ENCODE data around the gene TMEM138.

TMEM138 gene

DNA sequence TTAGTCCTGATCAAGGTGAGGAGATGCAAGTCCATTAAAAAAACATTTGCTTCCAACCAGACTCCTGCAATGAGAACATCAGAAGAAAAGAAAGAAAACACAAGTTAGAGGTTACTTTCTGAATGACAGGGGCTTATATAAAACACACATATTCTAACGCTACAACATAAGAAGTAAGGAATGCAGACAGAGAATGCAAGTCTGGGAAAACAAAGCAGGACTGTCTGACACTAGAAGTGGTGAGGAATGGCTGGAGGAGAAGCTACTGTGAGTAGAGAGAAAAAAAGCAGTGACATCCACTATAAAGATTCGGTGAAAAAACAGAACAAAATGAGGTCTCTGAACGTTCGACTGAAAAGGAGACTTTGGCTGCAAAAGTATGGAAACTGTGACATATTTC is 42.5 kb downstream of the TMEM138 start:
- DNase-seq (ENCODE audit: low read depth in 4 of 4, low spot score in 1 of 4) = no peak

DNA sequence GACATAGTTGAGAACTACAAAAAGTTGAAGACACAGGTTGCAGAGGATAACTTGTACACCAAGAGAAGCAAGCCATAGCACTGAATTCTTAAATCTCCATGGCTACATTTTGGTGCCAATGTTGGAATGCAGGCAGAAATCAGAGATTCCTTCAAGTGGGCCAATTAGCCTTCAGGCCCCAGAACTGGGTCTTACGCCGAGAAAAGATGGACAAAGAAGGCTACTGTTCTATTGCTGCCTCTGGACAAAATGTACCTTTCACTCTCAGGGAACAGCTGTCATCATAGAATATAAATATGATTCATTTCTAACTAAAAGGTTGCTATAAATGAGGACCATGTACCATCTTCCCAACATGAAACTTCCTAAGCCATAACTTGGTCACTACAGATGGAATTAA is 43.9 kb downstream of the TMEM138 start:
- DNase-seq (ENCODE audit: low read depth in 4 of 4, low spot score in 1 of 4) = no peak

- DNase-seq (ENCODE audit: low read depth in 4 of 4, low spot score in 1 of 4) = no peak
Measured at GRCh38 chr11:61406991-61407728, 45.0 kb downstream of the TMEM138 start.

GRCh38 chr11:61411589-61411988 is 49.4 kb downstream of the TMEM138 start:
- DNase-seq (ENCODE audit: low read depth in 4 of 4, low spot score in 1 of 4) = no peak

DNA sequence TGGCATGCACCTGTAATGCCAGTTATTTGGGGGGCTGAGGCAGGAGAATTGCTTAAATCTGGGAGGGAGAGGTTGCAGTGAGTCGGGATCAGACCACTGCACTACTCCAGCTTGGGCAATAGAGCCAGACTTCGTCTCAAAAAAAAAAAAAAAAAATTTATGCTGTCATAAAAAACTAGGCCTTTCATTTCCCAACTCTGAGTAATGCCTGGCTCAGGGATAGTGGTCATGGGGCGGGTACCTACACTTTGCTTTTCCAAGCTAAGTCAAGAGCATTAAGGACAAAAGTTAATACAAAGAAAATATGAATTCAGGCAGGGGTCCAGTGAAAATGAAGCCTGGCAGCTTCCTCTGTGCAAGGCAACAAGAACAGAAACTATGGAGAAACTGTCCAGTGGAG is 51.3 kb downstream of the TMEM138 start:
- no peak for DNase-seq (ENCODE audit: low read depth in 4 of 4, low spot score in 1 of 4)

DNA sequence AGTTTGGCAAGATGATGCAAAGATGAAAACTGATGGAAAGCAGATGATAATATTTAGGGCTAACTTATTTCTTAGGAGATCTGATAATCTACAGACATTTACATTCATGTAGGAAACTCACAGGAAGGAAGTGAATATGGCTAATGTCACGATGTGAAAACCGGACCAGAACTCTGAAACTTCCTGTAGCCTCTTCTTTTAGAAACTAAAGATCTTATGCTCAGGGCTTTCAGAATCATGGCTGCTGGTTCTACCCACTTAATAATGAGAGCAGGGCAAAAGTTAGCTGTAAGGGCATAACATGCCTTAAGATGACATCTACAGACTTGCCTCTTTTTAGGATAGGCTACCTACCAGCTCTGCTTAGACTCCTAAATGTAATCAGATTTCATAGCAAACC is 52.4 kb downstream of the TMEM138 start:
- DNase-seq (ENCODE audit: low read depth in 4 of 4, low spot score in 1 of 4) = no peak

DNA sequence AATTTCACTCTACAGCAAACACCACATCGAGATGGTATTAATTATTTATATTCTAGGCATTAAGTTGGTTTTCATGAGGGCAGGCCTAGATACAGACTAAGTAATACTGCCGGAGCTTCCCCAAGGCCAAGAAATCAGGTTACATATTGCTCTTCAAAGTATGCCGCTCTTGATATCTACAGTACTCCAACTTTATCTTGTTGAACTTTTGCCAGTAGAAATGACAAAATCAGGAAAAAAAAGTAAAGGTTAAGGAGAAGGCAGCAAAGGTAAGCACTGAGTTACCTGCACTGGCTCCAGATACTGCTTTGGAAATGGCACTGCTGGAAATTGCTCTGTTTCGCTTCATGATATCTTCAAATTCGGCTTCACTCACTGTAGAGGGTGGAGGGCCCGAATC is 53.2 kb downstream of the TMEM138 start:
- DNase-seq (ENCODE audit: low read depth in 4 of 4, low spot score in 1 of 4) = no peak

GRCh38 chr11:61416941-61417340 is 54.8 kb downstream of the TMEM138 start:
- no peak for DNase-seq (ENCODE audit: low read depth in 4 of 4, low spot score in 1 of 4)

DNA sequence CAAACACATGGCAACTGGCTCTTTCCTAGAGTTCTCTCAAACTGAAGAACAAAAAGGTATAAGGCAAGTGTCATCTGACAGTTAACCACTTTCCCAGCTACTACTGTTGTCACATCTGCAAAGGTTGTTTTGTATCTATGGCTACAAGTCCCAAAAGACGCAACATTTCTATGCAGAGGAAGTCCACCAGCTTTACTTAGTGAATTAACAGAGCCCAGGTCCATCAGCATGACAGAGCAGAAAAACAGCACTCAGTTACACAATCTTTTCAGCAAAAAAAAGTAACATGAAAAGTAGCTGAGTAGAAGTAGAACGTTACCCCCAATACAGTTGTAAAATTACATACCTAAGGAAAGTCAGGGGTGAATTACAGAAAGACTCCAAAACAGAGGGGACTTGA is 55.5 kb downstream of the TMEM138 start:
- DNase-seq (ENCODE audit: low read depth in 4 of 4, low spot score in 1 of 4) = no peak

GRCh38 chr11:61418136-61418535 is 56.0 kb downstream of the TMEM138 start:
- DNase-seq (ENCODE audit: low read depth in 4 of 4, low spot score in 1 of 4) = no peak

Data from stimulated activated CD4-positive, alpha-beta T cell treated with anti-CD3 and anti-CD28 coated beads, Interleukin-1b, Interleukin-23, amount 100 ng/mL, for 24 hours (primary cell).